Measurements from ENCODE around the gene KCNIP2. TPM values are rescaled to one million over a fixed set of nuclear protein-coding genes. Genes with fewer than 3 reads are reported as not detected.
A peak's percentile ranks its signal among the peaks of the same experiment; 100 is the strongest.

Gene KCNIP2
- total and polyA plus RNA-seq, 2 of the 13 experiments (the other 11 are each of a cell fraction or from before 2014, with no cell fraction given) = 0.42 to 0.70 TPM

DNA sequence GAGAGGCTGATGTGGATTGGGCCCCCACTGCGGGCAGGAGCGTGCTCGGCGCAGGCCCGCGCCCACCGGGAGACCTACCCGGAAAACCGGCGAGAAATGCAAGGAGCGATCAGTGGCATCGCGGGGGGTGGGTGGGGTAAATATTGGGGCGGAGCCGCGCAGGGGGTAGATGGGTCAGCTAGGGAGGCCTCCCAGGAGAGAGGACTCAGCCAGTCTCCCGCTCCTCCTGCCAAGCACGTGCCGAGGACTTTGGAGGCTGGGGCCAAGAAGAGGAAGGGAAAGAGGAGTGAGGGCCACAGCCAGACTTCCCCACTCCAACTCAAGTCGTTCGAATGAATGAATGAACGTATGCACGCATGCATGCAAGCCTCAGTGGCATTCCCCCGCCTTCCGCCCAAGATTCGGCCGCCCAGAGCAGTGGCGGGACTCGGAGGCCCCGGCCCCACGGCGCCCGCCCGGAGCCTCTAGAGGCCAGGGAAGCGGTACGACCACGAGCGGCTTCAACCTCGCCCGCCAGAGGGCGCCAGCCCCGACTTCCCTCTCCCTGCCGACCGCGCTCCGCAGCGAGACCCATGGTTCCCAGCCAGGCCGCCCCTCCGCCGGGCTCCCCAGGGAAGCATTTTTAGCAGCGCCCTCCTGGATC is 63.9 kb downstream of the KCNIP2 start (continued):
- TF ChIP-seq NR2F1 (CRISPR knock-in tag; IDR thresholded peaks at IDR 0.05) = no peak
- no peak for TF ChIP-seq ZMYM3 (CRISPR knock-in tag; IDR thresholded peaks at IDR 0.05)
- no peak for TF ChIP-seq PHF20 (CRISPR knock-in tag; IDR thresholded peaks at IDR 0.05)
- TF ChIP-seq, protein P1, sequence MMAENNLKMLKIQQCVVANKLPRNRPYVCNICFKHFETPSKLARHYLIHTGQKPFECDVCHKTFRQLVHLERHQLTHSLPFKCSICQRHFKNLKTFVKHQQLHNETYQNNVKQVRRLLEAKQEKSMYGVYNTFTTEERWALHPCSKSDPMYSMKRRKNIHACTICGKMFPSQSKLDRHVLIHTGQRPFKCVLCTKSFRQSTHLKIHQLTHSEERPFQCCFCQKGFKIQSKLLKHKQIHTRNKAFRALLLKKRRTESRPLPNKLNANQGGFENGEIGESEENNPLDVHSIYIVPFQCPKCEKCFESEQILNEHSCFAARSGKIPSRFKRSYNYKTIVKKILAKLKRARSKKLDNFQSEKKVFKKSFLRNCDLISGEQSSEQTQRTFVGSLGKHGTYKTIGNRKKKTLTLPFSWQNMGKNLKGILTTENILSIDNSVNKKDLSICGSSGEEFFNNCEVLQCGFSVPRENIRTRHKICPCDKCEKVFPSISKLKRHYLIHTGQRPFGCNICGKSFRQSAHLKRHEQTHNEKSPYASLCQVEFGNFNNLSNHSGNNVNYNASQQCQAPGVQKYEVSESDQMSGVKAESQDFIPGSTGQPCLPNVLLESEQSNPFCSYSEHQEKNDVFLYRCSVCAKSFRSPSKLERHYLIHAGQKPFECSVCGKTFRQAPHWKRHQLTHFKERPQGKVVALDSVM (CRISPR knock-in tag; IDR thresholded peaks at IDR 0.05) = peak; percentile 94
- TF ChIP-seq, protein P2, sequence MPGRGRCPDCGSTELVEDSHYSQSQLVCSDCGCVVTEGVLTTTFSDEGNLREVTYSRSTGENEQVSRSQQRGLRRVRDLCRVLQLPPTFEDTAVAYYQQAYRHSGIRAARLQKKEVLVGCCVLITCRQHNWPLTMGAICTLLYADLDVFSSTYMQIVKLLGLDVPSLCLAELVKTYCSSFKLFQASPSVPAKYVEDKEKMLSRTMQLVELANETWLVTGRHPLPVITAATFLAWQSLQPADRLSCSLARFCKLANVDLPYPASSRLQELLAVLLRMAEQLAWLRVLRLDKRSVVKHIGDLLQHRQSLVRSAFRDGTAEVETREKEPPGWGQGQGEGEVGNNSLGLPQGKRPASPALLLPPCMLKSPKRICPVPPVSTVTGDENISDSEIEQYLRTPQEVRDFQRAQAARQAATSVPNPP (CRISPR knock-in tag; IDR thresholded peaks at IDR 0.05) = no peak
- no peak for TF ChIP-seq NFE2L1 (CRISPR knock-in tag; IDR thresholded peaks at IDR 0.05; ENCODE audit: borderline replicate concordance)
- no peak for TF ChIP-seq ZNF441 (CRISPR knock-in tag; IDR thresholded peaks at IDR 0.05; ENCODE audit: borderline replicate concordance)
- no peak for TF ChIP-seq FIP1L1 (IDR thresholded peaks at IDR 0.05; ENCODE audit: borderline replicate concordance, insufficient read depth, low read depth, low read length)
- no peak for TF ChIP-seq ZC3H4 (CRISPR knock-in tag; IDR thresholded peaks at IDR 0.05; ENCODE audit: borderline replicate concordance)
- TF ChIP-seq, protein P3, sequence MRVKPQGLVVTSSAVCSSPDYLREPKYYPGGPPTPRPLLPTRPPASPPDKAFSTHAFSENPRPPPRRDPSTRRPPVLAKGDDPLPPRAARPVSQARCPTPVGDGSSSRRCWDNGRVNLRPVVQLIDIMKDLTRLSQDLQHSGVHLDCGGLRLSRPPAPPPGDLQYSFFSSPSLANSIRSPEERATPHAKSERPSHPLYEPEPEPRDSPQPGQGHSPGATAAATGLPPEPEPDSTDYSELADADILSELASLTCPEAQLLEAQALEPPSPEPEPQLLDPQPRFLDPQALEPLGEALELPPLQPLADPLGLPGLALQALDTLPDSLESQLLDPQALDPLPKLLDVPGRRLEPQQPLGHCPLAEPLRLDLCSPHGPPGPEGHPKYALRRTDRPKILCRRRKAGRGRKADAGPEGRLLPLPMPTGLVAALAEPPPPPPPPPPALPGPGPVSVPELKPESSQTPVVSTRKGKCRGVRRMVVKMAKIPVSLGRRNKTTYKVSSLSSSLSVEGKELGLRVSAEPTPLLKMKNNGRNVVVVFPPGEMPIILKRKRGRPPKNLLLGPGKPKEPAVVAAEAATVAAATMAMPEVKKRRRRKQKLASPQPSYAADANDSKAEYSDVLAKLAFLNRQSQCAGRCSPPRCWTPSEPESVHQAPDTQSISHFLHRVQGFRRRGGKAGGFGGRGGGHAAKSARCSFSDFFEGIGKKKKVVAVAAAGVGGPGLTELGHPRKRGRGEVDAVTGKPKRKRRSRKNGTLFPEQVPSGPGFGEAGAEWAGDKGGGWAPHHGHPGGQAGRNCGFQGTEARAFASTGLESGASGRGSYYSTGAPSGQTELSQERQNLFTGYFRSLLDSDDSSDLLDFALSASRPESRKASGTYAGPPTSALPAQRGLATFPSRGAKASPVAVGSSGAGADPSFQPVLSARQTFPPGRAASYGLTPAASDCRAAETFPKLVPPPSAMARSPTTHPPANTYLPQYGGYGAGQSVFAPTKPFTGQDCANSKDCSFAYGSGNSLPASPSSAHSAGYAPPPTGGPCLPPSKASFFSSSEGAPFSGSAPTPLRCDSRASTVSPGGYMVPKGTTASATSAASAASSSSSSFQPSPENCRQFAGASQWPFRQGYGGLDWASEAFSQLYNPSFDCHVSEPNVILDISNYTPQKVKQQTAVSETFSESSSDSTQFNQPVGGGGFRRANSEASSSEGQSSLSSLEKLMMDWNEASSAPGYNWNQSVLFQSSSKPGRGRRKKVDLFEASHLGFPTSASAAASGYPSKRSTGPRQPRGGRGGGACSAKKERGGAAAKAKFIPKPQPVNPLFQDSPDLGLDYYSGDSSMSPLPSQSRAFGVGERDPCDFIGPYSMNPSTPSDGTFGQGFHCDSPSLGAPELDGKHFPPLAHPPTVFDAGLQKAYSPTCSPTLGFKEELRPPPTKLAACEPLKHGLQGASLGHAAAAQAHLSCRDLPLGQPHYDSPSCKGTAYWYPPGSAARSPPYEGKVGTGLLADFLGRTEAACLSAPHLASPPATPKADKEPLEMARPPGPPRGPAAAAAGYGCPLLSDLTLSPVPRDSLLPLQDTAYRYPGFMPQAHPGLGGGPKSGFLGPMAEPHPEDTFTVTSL (CRISPR knock-in tag; IDR thresholded peaks at IDR 0.05; ENCODE audit: borderline replicate concordance) = no peak
- no peak for TF ChIP-seq ARNTL (CRISPR knock-in tag; IDR thresholded peaks at IDR 0.05)
- TF ChIP-seq, protein P4, sequence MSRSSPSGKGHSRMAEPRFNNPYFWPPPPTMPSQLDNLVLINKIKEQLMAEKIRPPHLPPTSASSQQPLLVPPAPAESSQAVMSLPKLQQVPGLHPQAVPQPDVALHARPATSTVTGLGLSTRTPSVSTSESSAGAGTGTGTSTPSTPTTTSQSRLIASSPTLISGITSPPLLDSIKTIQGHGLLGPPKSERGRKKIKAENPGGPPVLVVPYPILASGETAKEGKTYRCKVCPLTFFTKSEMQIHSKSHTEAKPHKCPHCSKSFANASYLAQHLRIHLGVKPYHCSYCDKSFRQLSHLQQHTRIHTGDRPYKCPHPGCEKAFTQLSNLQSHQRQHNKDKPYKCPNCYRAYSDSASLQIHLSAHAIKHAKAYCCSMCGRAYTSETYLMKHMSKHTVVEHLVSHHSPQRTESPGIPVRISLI (CRISPR knock-in tag; IDR thresholded peaks at IDR 0.05; ENCODE audit: borderline replicate concordance) = no peak
- TF ChIP-seq, protein P5, sequence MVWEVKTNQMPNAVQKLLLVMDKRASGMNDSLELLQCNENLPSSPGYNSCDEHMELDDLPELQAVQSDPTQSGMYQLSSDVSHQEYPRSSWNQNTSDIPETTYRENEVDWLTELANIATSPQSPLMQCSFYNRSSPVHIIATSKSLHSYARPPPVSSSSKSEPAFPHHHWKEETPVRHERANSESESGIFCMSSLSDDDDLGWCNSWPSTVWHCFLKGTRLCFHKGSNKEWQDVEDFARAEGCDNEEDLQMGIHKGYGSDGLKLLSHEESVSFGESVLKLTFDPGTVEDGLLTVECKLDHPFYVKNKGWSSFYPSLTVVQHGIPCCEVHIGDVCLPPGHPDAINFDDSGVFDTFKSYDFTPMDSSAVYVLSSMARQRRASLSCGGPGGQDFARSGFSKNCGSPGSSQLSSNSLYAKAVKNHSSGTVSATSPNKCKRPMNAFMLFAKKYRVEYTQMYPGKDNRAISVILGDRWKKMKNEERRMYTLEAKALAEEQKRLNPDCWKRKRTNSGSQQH (CRISPR knock-in tag; IDR thresholded peaks at IDR 0.05; ENCODE audit: low read depth) = no peak
- TF ChIP-seq, protein P6, sequence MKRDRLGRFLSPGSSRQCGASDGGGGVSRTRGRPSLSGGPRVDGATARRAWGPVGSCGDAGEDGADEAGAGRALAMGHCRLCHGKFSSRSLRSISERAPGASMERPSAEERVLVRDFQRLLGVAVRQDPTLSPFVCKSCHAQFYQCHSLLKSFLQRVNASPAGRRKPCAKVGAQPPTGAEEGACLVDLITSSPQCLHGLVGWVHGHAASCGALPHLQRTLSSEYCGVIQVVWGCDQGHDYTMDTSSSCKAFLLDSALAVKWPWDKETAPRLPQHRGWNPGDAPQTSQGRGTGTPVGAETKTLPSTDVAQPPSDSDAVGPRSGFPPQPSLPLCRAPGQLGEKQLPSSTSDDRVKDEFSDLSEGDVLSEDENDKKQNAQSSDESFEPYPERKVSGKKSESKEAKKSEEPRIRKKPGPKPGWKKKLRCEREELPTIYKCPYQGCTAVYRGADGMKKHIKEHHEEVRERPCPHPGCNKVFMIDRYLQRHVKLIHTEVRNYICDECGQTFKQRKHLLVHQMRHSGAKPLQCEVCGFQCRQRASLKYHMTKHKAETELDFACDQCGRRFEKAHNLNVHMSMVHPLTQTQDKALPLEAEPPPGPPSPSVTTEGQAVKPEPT (CRISPR knock-in tag; IDR thresholded peaks at IDR 0.05; ENCODE audit: low read depth) = no peak
- TF ChIP-seq SAP130 (CRISPR knock-in tag; IDR thresholded peaks at IDR 0.05; ENCODE audit: low read depth) = peak; percentile 13; the same call in 1 of the 2 replicates
